Body of pancreas (tissue), 4 donors: ENCODE data around the gene FBXW8.

ENCODE experiments used
- POLR2A ChIP-seq, 3 donors: fragments of 450-650 bp; IDR thresholded peaks; one replicate each; pipeline ENCODE4 v1.6.1; 2016; ENCODE audit warnings: antibody characterized with exemption in 3 of 3, mild to moderate bottlenecking in 2 of 3
- TF ChIP-seq, protein P1 (sequence below), 7 experiments: fragments of 450-650 bp in 4 of 7; fragments of 200-600 bp in 3 of 7; sonication (generic) in 3 of 7; IDR thresholded peaks; one replicate each; pipeline ENCODE4 v1.5.1; 2016 to 2019; ENCODE audit warnings: antibody characterized with exemption in 7 of 7

DNA sequence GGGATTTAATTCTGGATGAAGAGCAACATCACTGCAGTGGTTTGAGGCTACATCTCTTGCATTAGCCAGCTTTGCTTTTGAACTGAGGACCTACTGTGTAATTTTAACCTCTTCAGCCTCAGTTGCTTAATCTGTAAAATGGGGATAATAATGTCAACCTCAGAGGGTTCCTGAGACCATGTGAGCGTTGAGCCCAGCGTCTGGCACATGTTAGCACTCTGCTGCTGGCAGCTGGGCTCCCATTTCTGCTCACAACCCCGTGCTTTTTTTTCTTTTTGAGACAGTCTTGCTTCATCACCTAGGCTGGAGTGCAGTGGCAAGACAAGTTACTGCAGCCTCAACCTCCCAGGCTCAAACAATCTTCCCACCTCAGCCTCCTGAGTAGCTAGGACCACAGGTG, 156.9 kb downstream of the FBXW8 start:
- TF ChIP-seq, protein P1, sequence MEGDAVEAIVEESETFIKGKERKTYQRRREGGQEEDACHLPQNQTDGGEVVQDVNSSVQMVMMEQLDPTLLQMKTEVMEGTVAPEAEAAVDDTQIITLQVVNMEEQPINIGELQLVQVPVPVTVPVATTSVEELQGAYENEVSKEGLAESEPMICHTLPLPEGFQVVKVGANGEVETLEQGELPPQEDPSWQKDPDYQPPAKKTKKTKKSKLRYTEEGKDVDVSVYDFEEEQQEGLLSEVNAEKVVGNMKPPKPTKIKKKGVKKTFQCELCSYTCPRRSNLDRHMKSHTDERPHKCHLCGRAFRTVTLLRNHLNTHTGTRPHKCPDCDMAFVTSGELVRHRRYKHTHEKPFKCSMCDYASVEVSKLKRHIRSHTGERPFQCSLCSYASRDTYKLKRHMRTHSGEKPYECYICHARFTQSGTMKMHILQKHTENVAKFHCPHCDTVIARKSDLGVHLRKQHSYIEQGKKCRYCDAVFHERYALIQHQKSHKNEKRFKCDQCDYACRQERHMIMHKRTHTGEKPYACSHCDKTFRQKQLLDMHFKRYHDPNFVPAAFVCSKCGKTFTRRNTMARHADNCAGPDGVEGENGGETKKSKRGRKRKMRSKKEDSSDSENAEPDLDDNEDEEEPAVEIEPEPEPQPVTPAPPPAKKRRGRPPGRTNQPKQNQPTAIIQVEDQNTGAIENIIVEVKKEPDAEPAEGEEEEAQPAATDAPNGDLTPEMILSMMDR (IDR thresholded peaks at IDR 0.05), result no peak
- TF ChIP-seq POLR2A (IDR thresholded peaks at IDR 0.05), result no peak
